ENCODE measurements around the gene PHLPP1.

GRCh38 chr18:62991959-62992358 lies 276.6 kb downstream of the PHLPP1 start:
- TF ChIP-seq CTCF (IDR thresholded peaks at IDR 0.05; ENCODE audit: insufficient read depth, low read length, poor library complexity, severe bottlenecking) (no peak), EZH2phosphoT487 (conservative IDR thresholded peaks at IDR 0.05; ENCODE audit: low read length) (no peak)
